ENCODE results near the gene DAP. TPM values are rescaled to one million over a fixed set of nuclear protein-coding genes. Genes with fewer than 3 reads are reported as not detected.

Gene DAP
- total and polyA plus RNA-seq, 10 of the 15 experiments (the other 5 are each of a cell fraction or from before 2014, with no cell fraction given), result 12.9 to 130 (median 49.9) TPM

- peak overlapping the region; percentile 51 for H3K4me3 ChIP-seq
- POLR2A ChIA-PET, result interaction anchor here (1.3 to 4.9 kb wide), 8 partner anchors 9 to 283 kb away, joined by 3 to 39 read pairs (median 5); partner anchors contain the start of genes DAP and MARCHF6
- peak overlapping the region; percentile 93 for H3K27ac ChIP-seq (ENCODE audit: control insufficient read depth, insufficient read depth)
- peaks cover 18 to 19% of the 10 kb centered on the region in 2 experiments for H3K36me3 ChIP-seq (ENCODE audit: control insufficient read depth in 2 of 2, insufficient read depth in 2 of 2, low read length in 1 of 2)
- peak overlapping the region; percentile 79 for H3K9ac ChIP-seq (ENCODE audit: control insufficient read depth, insufficient read depth, low read length)
- intact Hi-C loops (cut with micrococcal nuclease; ENCODE audit: unreplicated experiment) (loop anchor here (1.0 kb wide), 2 partner anchors 49 to 53 kb away; no protein-coding TSS in a partner anchor), in situ Hi-C loops (cut with MboI) (no loop called here)
- H3K9me3 ChIP-seq (replicated peaks; ENCODE audit: control insufficient read depth, insufficient read depth, low read length), result peaks cover 8% of the 10 kb centered on the region; the same call in 2 of the 3 replicates
- H3K4me2 ChIP-seq (ENCODE audit: control insufficient read depth, insufficient read depth), result peak overlapping the region; percentile 69
- H3K4me1 ChIP-seq (ENCODE audit: control insufficient read depth, insufficient read depth, low read length), result peaks cover 53% of the 10 kb centered on the region
- H3K27me3 ChIP-seq (replicated peaks in 1 of 2; ENCODE audit: control insufficient read depth in 2 of 2, insufficient read depth in 2 of 2, low read length in 1 of 2), result no peaks in the 10 kb centered on the region
- SMC1A ChIA-PET (ENCODE audit: uncharacterized antibody, unreplicated experiment), result interaction anchor here (0.9 to 6.5 kb wide), 16 partner anchors 9 to 185 kb away, joined by 3 to 90 read pairs (median 6); no protein-coding TSS in a partner anchor
- 3% methylated on average over 11 of the region's 11 CpGs for WGBS (ENCODE audit: insufficient coverage, insufficient replicate concordance, low lambda C conversion rate, missing lambda C conversion rate)
- FAIRE-seq, result no peak
- peak; percentile 30 for ATAC-seq
- DNase-seq (ENCODE audit: low read depth, low spot score), result no peak
- BruUV-seq (replicated peaks), result no TSS peak
- no peak overlapping the region for H2AFZ ChIP-seq (ENCODE audit: control insufficient read depth, low read depth, low read length)
- CTCF ChIA-PET, result interaction anchor here (0.8 to 5.2 kb wide), 11 partner anchors 8 to 183 kb away, joined by 3 to 34 read pairs (median 4); no protein-coding TSS in a partner anchor
- H4K20me1 ChIP-seq (ENCODE audit: control insufficient read depth, insufficient read depth), result no peaks in the 10 kb centered on the region
- H3K79me2 ChIP-seq (ENCODE audit: control insufficient read depth, insufficient read depth, low read length), result peaks cover 68% of the 10 kb centered on the region
- RAD21 ChIA-PET (ENCODE audit: unreplicated experiment), result interaction anchor here (0.6 to 6.7 kb wide), 17 partner anchors 9 to 183 kb away, joined by 3 to 93 read pairs (median 4); no protein-coding TSS in a partner anchor
- peak; percentile 37; the same call in 1 of the 2 replicates for TF ChIP-seq IRF4 (IDR thresholded peaks at IDR 0.05; ENCODE audit: low read depth, low read length)
- peak; percentile 76; the same call in 1 of the 2 replicates for TF ChIP-seq CREM (IDR thresholded peaks at IDR 0.05; ENCODE audit: low read depth)
- TF ChIP-seq, protein P1, sequence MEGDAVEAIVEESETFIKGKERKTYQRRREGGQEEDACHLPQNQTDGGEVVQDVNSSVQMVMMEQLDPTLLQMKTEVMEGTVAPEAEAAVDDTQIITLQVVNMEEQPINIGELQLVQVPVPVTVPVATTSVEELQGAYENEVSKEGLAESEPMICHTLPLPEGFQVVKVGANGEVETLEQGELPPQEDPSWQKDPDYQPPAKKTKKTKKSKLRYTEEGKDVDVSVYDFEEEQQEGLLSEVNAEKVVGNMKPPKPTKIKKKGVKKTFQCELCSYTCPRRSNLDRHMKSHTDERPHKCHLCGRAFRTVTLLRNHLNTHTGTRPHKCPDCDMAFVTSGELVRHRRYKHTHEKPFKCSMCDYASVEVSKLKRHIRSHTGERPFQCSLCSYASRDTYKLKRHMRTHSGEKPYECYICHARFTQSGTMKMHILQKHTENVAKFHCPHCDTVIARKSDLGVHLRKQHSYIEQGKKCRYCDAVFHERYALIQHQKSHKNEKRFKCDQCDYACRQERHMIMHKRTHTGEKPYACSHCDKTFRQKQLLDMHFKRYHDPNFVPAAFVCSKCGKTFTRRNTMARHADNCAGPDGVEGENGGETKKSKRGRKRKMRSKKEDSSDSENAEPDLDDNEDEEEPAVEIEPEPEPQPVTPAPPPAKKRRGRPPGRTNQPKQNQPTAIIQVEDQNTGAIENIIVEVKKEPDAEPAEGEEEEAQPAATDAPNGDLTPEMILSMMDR (IDR thresholded peaks at IDR 0.05 in 2 of 3, conservative IDR thresholded peaks at IDR 0.05 in 1 of 3; ENCODE audit: control insufficient read depth in 2 of 3, extremely low read depth in 1 of 3, insufficient read depth in 1 of 3, low read depth in 3 of 3, low read length in 3 of 3), result no peak
- TF ChIP-seq NR2F1 (conservative IDR thresholded peaks at IDR 0.05), result peak; percentile 8; the same call in 1 of the 2 replicates
- TF ChIP-seq FOXM1 (IDR thresholded peaks at IDR 0.05; ENCODE audit: low read depth, low read length), result no peak
- TF ChIP-seq, protein P2, sequence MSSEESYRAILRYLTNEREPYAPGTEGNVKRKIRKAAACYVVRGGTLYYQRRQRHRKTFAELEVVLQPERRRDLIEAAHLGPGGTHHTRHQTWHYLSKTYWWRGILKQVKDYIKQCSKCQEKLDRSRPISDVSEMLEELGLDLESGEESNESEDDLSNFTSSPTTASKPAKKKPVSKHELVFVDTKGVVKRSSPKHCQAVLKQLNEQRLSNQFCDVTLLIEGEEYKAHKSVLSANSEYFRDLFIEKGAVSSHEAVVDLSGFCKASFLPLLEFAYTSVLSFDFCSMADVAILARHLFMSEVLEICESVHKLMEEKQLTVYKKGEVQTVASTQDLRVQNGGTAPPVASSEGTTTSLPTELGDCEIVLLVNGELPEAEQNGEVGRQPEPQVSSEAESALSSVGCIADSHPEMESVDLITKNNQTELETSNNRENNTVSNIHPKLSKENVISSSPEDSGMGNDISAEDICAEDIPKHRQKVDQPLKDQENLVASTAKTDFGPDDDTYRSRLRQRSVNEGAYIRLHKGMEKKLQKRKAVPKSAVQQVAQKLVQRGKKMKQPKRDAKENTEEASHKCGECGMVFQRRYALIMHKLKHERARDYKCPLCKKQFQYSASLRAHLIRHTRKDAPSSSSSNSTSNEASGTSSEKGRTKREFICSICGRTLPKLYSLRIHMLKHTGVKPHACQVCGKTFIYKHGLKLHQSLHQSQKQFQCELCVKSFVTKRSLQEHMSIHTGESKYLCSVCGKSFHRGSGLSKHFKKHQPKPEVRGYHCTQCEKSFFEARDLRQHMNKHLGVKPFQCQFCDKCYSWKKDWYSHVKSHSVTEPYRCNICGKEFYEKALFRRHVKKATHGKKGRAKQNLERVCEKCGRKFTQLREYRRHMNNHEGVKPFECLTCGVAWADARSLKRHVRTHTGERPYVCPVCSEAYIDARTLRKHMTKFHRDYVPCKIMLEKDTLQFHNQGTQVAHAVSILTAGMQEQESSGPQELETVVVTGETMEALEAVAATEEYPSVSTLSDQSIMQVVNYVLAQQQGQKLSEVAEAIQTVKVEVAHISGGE (CRISPR knock-in tag; IDR thresholded peaks at IDR 0.05), result no peak
- TF ChIP-seq RAD51 (IDR thresholded peaks at IDR 0.05), result no peak
- TF ChIP-seq EED (IDR thresholded peaks at IDR 0.05; ENCODE audit: low read depth), result peak; percentile 91
- TF ChIP-seq JUNB (IDR thresholded peaks at IDR 0.05), result peak; percentile 72
- TF ChIP-seq KLF5 (IDR thresholded peaks at IDR 0.05; ENCODE audit: partially characterized antibody), result no peak
- TF ChIP-seq, protein P3, sequence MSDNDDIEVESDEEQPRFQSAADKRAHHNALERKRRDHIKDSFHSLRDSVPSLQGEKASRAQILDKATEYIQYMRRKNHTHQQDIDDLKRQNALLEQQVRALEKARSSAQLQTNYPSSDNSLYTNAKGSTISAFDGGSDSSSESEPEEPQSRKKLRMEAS (IDR thresholded peaks at IDR 0.05; ENCODE audit: low read depth, low read length), result no peak; the same call in 1 of the 2 replicates
- no peak for TF ChIP-seq YBX1 (IDR thresholded peaks at IDR 0.05)
- no peak for TF ChIP-seq BRCA1 (IDR thresholded peaks at IDR 0.05; ENCODE audit: low read depth, low read length)
- TF ChIP-seq CHD1 (IDR thresholded peaks at IDR 0.05; ENCODE audit: low read depth, low read length), result no peak
- peak; percentile 90 for TF ChIP-seq TCF12 (IDR thresholded peaks at IDR 0.05; ENCODE audit: low read depth, low read length)
- no peak for TF ChIP-seq ZBED1 (IDR thresholded peaks at IDR 0.05; ENCODE audit: borderline replicate concordance)
- TF ChIP-seq TAF1 (IDR thresholded peaks at IDR 0.05; ENCODE audit: borderline replicate concordance, low read depth, low read length), result no peak
- TF ChIP-seq NBN (IDR thresholded peaks at IDR 0.05), result 0 out of 2 replicates have a peak, but pooled peaks have one; percentile 12
- peak; percentile 85 for TF ChIP-seq RELA (IDR thresholded peaks at IDR 0.05; ENCODE audit: borderline replicate concordance, partially characterized antibody)
- TF ChIP-seq BCL11A (IDR thresholded peaks at IDR 0.05; ENCODE audit: low read depth, low read length), result peak; percentile 55; the same call in 1 of the 2 replicates
Observed at GRCh38 chr5:10635867-10636350, 125.1 kb downstream of the DAP start.

Measured in GM12878 (cell line).